Activated CD4-positive, alpha-beta T cell treated with anti-CD3 and anti-CD28 coated beads for 4 hours (primary cell): ENCODE data around the gene OSBPL5.

ENCODE experiments used
- DNase-seq, 2 donors: peaks; one replicate each; pipeline ENCODE4 v3.0.0-alpha.2; 2020

OSBPL5 gene, protein sequence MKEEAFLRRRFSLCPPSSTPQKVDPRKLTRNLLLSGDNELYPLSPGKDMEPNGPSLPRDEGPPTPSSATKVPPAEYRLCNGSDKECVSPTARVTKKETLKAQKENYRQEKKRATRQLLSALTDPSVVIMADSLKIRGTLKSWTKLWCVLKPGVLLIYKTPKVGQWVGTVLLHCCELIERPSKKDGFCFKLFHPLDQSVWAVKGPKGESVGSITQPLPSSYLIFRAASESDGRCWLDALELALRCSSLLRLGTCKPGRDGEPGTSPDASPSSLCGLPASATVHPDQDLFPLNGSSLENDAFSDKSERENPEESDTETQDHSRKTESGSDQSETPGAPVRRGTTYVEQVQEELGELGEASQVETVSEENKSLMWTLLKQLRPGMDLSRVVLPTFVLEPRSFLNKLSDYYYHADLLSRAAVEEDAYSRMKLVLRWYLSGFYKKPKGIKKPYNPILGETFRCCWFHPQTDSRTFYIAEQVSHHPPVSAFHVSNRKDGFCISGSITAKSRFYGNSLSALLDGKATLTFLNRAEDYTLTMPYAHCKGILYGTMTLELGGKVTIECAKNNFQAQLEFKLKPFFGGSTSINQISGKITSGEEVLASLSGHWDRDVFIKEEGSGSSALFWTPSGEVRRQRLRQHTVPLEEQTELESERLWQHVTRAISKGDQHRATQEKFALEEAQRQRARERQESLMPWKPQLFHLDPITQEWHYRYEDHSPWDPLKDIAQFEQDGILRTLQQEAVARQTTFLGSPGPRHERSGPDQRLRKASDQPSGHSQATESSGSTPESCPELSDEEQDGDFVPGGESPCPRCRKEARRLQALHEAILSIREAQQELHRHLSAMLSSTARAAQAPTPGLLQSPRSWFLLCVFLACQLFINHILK

GRCh38 chr11:3165152-3165705, at the start of gene OSBPL5:
OSBPL5 (minus strand) TSS chr11:3165310; CDS start chr11:3129148, 36,162 bp downstream.
- peak; percentile 23 to 28 for DNase-seq

GRCh38 chr11:3214420-3214699, 49.2 kb upstream of the OSBPL5 start:
- no peak for DNase-seq

- no peak for DNase-seq
These were observed 48.7 kb upstream of the OSBPL5 start for GRCh38 chr11:3213659-3214419.

DNA sequence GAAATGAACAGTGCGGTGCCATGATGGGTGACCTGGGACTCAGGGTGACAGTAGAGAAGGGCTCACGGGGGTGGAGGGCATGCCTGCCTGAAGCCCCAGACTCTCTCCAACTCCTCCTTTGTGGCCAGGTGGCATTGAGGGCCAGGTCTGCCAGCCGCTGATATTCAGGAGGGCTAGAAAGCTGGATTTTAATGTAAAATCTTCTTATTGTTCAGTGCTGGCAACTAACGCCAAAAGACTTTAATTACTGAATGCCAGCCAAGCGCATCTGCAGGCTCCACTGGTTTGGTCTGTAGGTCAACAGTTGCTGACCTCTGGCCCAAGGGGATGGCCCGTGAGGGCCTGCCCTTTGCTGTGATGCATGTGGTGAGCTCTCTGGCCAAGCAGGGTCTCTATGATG, 43.2 kb upstream of the OSBPL5 start:
- DNase-seq, result no peak

GRCh38 chr11:3207526-3208189, 42.5 kb upstream of the OSBPL5 start:
- DNase-seq, result no peak

- DNase-seq, result no peak
These were observed 41.8 kb upstream of the OSBPL5 start for GRCh38 chr11:3206922-3207204.

GRCh38 chr11:3206156-3206921, 41.2 kb upstream of the OSBPL5 start:
- DNase-seq, result no peak

DNA sequence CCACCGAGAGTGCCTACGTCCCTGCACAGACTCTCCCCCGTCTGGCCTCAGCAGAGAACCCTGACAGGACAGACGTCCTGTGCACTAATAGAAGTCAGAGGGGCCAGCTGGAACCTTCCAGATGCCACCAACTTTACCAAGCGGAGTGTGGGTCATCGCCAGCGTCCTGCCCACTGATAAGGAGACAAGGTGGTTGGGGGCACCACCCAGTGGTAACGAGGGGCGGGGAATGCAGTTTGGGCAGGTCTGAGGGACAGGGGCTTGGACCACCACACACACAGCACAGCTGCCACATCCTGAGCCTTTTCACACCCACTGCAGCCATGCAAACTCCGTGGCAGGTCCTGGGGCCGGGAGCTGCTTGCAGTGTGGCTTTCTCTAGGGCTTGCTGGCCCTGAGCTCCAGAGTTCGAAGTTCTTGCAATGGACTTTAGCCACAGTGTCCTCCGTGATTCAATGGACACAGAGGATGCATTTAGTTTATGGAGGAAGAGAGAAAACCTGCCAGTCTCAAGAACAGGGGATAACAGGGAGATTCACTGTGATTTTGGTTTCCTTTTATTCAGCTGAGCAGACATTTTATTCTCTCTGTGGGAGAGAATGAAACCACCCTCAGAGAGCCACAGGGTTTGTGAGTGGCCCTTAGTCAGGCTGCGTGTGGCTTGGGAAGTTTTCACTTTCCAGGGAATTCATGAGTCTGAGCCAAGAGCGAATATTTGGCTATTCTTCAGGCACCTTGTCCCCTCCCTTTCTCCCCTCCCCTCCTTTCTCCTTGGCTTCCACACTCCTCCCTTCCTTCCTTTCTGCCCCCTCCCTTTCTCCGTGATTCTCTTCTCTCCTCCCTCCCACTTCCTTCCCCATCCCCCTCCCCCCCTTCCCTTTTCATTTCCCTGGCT, 40.4 kb upstream of the OSBPL5 start:
- no peak for DNase-seq

DNA sequence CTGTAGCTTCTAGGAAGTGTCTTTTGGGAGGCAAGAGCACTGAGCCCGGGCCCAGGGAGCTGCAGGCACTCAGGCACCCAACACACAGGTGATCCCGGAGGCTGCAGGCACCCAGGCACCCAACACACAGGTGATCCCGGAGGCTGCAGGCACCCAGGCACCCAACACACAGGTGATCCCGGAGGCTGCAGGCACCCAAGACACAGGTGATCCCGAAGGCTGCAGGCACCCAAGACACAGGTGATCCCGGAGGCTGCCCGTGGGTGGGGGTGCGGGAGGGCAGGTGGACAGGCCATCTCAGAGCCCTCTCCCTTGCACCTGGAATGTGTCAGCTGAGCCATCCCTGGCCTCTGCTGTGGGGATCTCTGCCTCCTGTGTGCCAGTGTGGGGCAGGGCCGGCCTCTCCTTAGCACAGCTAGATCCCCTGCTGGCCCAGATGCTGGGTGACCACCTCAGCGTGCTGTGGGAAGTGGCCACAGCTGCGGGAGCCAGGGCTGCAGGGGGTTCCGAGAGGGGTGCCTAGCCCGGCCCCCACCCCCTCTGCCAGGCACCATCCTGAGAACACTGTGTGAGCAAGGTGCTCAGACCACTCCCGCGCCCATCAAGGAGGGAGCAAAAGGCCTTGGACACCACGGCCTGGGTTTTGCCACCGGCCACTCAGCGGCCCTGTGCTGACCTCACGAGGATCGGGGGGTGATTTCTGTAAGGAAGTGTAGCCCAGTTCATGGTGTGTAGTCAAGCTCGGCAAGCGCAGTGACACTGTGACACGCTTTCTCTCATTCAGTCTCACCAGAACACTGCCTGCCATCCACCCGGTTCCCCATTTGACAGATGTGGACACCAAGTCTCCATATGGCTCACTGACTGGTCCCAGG, 39.3 kb upstream of the OSBPL5 start:
- DNase-seq, result no peak

GRCh38 chr11:3203221-3204043, 38.3 kb upstream of the OSBPL5 start:
- no peak for DNase-seq

- DNase-seq, result no peak
These were observed 37.6 kb upstream of the OSBPL5 start for GRCh38 chr11:3202759-3203158.

DNA sequence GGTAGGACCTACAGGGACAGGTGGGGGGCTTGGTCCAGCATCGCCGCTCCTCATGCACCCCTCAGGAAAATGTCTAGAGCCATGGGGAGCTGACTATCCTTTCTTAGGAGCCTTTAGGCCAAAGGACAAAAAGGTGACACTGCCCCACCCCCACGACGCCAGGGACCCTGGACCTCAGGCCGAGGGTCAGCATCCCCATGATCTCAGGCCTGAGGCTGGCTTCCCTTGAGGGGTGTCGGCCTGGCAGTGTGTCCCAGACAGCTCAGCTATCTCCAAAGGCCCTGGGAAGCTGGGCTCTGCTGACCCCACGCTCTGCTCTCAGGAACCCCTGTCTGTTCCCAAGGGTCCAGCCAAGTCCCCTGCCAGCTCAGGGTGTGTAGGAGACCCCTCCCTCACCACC, 37.2 kb upstream of the OSBPL5 start:
- DNase-seq, result no peak

DNA sequence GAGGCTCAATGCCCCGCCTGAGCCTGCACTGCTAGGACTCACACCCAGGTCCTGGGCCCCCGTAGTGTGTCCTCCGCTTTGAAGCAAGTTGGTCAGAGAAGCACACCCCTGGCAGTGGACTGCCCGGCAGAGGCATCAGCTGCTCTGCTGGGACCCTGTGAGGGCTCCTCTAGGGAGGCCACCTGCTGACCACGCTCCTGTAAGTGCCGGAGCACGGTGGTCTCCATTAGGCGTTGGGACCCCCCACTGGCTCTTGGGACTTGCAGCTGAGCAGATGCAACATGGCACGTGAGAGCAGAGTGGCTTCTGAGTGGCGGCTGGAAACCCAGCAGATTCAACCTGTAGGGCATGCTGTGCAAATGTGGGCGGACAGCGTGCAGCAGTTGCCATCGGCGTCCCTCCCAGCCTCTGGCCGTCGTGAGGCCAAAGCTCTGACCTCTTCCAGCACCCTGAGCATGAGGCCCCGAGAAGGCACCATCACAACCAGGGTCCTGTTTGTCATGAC, 36.6 kb upstream of the OSBPL5 start:
- no peak for DNase-seq

DNA sequence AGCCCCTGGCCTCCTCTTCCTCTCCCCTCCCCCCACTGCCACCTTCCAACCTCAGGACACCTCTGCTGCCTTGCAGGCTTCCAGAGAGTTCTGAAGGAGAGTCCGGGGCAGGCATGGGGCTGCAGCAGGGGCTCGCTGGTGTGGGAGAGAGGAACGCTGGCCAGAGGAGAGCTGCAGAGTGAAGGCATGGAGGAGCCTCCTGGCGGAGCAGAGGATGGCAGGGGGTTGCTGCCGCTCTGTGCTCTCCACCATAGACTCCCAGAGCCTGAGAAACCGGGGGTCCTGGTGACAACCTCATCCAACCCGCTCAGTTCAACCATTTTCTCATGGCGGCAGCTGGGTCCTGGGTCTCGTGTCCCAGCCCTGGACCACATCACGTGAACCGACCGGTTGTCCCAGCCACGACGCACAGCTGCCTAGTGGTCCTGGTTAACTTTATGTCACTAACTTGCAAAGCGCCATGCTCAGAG, 36.0 kb upstream of the OSBPL5 start:
- DNase-seq, result no peak

DNA sequence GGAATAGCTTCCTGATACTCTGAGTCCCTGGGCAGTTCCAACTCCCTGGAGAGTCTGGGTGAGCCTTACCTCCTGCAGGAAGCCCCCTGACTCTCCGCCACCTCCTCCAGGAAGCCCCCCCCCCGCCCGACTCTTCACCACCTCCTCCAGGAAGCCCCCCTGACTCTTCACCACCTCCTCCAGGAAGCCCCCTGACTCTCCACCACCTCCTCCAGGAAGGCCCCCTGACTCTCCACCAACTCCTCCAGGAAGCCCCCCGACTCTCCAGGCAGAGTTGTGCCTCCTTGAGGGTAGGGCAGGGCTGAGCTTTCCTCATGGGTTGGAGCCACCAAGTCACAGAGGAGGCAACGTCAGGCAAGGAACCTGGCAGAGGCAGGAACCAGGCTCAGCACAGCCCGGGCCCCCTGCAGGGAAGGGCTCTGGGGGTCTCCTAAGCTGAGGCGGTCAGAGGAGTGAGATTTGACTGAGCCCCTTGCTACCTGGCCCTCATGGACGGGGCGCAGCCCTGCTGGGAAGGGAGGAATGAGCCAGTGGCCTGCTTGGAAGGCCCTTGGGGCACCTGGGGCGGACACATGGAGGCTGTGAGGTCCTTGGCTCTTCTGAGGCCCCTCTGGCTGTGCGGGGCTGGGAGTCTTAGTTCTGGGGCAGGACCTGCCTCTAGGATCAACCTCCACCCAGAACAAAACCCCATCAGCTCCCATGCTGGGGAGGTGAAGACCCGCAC, 35.4 kb upstream of the OSBPL5 start:
- DNase-seq, result no peak

- no peak for DNase-seq
These were observed 34.6 kb upstream of the OSBPL5 start for GRCh38 chr11:3199537-3200295.

- no peak for DNase-seq
These were observed 33.7 kb upstream of the OSBPL5 start for GRCh38 chr11:3198815-3199214.
